ENCODE measurements around the gene DDOST.
"Not testable (repeated sequence)": the region's sequence is repeated elsewhere in the genome, so short reads cannot be mapped to it uniquely, and the experiment has no call there.

The DDOST gene

GRCh38 chr1:20619999-20620398, 41.2 kb downstream of the DDOST start:
- no peak for DNase-seq

DNA sequence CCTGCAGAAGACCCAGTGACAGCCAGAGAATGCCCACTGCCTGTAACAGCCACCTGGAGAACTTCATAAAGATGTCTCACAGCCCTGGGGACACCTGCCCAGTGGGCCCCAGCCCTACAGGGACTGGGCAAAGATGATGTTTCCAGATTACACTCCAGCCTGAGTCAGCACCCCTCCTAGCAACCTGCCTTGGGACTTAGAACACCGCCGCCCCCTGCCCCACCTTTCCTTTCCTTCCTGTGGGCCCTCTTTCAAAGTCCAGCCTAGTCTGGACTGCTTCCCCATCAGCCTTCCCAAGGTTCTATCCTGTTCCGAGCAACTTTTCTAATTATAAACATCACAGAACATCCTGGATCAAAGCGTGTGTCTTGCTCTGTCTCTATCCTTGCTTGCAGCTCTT, 42.6 kb downstream of the DDOST start:
- DNase-seq, result no peak

DNA sequence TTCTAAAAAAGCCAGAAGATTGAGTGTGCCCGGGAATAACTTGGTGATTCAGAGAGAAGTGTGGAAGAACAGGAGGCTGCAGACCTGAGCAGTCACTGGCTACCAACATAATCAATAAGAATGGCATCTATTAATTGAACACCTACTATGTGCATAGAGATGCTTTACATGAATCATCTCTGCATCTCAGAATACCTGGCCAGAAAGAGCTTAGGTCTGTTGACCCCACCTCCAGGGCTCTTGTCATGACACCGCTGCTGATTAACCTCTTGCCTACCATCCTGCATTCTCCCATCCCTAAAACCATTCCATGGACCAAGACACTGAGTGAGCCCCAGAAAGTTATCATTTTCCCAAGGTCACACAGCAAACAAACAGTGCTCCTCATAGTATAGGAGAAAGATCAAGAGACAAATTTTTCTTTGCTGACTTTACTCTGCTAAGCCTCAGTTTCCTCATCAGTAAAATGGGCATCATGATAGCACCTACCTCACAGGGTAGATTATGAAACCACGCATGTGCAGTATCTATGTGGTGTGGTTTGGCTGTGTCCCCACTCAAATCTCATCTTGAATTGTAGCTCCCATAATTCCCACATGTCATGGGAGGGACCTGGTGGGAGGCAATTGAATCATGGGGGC, 44.2 kb downstream of the DDOST start:
- no peak for DNase-seq

GRCh38 chr1:20615946-20616846, 45.0 kb downstream of the DDOST start:
- DNase-seq, result no peak

DNA sequence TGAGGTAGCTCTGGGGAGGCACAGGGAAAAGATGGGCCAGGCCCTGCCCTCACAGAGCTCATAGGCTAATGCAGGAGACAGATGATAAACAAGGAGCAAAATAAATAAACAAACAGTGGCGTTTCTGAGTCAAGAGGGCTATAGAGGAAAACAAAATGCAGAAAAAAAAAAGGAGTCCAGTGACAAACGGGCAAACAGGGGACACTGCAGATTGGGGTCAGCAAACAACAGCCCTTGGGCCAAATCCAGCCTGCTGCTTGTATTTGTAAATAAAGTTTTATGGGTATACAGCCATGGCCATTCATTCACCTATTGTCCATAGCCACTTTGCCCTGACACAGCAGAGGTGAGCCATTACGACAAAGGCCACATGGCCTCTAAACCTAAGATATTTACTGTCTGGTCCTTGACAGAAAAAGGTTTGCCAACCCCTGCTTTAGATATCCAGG, 47.0 kb downstream of the DDOST start:
- DNase-seq, result no peak

DNA sequence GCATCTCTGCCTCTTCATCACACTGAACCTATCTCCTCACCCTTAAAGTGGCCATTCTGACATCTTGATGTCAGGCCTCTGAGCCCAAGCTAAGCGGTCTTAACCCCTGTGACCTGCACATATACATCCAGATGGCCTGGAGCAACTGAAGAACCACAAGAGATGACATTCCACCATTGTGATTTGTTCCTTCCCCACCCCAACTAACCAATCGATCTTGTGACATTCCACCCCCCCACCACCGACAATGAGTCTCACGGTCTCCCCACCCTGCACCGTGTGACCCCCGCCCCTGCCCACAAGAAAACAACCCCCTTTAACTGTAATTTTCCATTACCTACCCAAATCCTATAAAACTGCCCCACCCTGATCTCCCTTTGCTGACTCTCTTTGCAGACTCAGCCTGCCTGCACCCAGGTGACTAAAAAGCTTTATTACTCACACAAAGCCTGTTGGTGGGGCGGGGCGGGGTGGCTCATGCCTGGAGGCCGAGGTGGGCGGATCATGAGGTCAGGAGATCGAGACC, 48.9 kb downstream of the DDOST start:
- no peak for DNase-seq

DNA sequence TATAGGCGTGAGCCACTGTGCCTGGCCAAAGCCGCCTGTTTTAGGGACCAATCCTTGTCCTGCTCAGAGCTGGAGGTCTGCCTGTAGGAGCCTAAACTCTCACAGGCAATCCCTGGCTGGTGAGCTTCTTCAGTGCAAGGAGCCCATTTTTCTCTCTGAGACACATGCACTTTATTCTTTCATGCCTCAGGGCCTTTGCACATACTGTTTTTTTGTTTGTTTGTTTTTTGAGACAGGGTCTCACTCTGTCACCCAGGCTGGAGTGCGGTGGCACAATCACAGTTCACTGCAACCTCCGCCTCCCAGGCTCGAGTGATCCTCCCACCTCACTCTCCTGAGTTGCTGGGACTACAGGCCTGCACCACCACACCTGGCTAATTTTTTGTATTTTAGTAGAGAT, 49.5 kb downstream of the DDOST start:
- no peak for DNase-seq

- DNase-seq, result no peak
These were observed 50.2 kb downstream of the DDOST start for GRCh38 chr1:20610970-20611369.

- DNase-seq, result no peak
These were observed 51.6 kb downstream of the DDOST start for GRCh38 chr1:20609541-20609940.

DNA sequence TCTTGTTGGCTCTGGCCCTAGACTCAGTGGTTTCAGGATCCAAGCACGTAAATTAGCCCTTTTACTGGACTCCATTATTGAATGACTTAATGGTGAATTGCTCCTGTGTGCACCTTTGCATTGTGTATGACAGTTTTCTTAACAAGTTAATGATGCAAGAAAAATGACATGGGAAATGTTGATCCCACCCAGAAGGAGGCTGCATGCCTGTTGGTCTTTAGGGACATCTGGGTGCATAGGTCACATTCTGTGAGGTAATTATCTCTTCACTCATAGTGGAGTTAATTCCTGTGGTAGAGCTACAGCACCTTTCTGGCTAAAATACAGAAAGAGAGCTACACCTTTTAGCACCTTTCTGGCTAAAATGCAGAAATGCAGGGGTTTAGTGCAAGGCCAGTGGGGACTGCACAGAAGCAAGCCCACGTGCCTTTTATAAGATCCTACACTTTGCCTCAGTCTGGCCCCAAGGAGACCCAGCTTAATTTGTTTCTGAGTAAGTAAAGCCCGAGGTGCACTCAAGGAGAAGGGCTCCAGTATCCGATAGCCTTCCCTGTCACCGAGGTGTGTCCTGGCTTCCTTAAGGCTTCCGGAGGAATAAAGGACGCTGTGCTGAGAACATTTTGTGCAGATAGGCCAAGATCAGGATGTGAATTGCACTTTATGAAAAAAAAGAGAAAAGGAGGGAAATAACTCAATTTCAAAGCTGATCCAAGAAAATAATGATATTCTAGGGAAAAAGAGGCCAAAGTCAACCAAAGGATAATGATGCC, 54.2 kb downstream of the DDOST start:
- not testable (repeated sequence) for DNase-seq

- DNase-seq, result no peak
These were observed 56.5 kb downstream of the DDOST start for GRCh38 chr1:20604678-20605077.

DNA sequence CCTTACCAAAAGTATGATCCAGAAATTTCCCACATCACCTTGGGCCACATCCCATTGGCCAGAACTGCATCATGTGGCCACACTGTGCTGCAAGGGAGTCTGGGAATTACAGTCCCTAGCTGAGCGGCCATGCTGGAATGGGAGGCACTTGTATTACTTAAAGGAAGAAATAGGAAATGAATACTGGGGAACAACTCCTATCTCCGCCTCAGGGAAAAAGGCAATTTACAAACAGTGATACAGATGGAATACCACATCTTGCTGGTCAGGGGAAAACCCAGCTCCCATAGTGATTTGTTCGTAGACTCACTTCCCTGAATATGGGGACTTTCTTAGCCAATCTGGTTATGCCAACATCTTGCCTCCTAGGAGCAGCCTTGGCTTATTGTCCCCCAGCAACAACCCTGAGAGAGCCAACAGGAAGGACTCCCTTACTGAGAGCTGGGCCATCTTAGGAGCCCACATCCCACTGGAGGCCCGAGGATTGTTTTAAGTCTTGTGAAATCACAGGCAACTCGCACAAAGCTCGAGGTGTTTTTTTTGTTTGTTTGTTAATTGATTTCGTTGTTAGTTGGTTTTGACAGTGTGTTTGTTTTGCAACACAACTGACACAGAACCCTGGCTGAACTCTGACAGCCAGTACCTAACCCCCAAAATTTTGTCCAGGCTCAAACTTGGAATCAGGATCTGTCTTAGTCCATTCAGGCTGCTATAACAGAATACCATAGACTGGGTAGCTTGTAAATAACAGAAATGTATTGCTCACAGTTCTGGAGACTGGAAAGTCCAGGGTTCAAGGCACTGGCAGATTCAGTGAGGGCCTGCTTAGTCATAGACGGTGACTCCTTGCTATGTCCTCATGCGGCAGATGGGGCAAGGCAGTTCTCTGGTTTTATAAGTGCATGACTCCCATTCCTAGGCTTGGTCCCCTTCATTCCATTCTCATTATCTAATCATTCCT, 57.4 kb downstream of the DDOST start:
- no peak for DNase-seq

- no peak for DNase-seq
These were observed 58.2 kb downstream of the DDOST start for GRCh38 chr1:20602851-20603450.
